ENCODE data around the gene TWIST2. TPM values are rescaled to one million over a fixed set of nuclear protein-coding genes. Genes with fewer than 3 reads are reported as not detected.

Gene TWIST2
- polyA plus RNA-seq, 1 donor from 2014 or later: not detected

- no peak overlapping the region for H2AFZ ChIP-seq (ENCODE audit: low read depth, low read length)
- H3K9ac ChIP-seq (ENCODE audit: low read length): no peak overlapping the region
- no peaks in the 10 kb centered on the region for H4K20me1 ChIP-seq (ENCODE audit: insufficient read depth)
- no peaks in the 10 kb centered on the region for H3K9me3 ChIP-seq (ENCODE audit: low read length)
- TF ChIP-seq MXI1 (conservative IDR thresholded peaks at IDR 0.05; ENCODE audit: poor library complexity, severe bottlenecking): no peak
- TF ChIP-seq, protein P1, sequence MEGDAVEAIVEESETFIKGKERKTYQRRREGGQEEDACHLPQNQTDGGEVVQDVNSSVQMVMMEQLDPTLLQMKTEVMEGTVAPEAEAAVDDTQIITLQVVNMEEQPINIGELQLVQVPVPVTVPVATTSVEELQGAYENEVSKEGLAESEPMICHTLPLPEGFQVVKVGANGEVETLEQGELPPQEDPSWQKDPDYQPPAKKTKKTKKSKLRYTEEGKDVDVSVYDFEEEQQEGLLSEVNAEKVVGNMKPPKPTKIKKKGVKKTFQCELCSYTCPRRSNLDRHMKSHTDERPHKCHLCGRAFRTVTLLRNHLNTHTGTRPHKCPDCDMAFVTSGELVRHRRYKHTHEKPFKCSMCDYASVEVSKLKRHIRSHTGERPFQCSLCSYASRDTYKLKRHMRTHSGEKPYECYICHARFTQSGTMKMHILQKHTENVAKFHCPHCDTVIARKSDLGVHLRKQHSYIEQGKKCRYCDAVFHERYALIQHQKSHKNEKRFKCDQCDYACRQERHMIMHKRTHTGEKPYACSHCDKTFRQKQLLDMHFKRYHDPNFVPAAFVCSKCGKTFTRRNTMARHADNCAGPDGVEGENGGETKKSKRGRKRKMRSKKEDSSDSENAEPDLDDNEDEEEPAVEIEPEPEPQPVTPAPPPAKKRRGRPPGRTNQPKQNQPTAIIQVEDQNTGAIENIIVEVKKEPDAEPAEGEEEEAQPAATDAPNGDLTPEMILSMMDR (IDR thresholded peaks at IDR 0.05; ENCODE audit: poor library complexity, severe bottlenecking): no peak
- no peak for TF ChIP-seq POLR2AphosphoS5 (IDR thresholded peaks at IDR 0.05)
- no peak for TF ChIP-seq TAF1 (IDR thresholded peaks at IDR 0.05; ENCODE audit: low read depth)
- TF ChIP-seq SMC3 (conservative IDR thresholded peaks at IDR 0.05; ENCODE audit: poor library complexity): no peak
- no peak for TF ChIP-seq RAD21 (conservative IDR thresholded peaks at IDR 0.05)
- TF ChIP-seq, protein P2, sequence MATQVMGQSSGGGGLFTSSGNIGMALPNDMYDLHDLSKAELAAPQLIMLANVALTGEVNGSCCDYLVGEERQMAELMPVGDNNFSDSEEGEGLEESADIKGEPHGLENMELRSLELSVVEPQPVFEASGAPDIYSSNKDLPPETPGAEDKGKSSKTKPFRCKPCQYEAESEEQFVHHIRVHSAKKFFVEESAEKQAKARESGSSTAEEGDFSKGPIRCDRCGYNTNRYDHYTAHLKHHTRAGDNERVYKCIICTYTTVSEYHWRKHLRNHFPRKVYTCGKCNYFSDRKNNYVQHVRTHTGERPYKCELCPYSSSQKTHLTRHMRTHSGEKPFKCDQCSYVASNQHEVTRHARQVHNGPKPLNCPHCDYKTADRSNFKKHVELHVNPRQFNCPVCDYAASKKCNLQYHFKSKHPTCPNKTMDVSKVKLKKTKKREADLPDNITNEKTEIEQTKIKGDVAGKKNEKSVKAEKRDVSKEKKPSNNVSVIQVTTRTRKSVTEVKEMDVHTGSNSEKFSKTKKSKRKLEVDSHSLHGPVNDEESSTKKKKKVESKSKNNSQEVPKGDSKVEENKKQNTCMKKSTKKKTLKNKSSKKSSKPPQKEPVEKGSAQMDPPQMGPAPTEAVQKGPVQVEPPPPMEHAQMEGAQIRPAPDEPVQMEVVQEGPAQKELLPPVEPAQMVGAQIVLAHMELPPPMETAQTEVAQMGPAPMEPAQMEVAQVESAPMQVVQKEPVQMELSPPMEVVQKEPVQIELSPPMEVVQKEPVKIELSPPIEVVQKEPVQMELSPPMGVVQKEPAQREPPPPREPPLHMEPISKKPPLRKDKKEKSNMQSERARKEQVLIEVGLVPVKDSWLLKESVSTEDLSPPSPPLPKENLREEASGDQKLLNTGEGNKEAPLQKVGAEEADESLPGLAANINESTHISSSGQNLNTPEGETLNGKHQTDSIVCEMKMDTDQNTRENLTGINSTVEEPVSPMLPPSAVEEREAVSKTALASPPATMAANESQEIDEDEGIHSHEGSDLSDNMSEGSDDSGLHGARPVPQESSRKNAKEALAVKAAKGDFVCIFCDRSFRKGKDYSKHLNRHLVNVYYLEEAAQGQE (IDR thresholded peaks at IDR 0.05; ENCODE audit: borderline replicate concordance): no peak
- no peak for TF ChIP-seq EZH2 (IDR thresholded peaks at IDR 0.05; ENCODE audit: borderline replicate concordance, insufficient read depth, low read length, poor library complexity, severe bottlenecking)
- TF ChIP-seq EP300 (conservative IDR thresholded peaks at IDR 0.05; ENCODE audit: poor library complexity, severe bottlenecking): no peak
- no peaks in the 10 kb centered on the region for H3K9me2 ChIP-seq (ENCODE audit: insufficient read depth, low read length)
- H3F3A ChIP-seq (ENCODE audit: insufficient read depth, low read length, poor library complexity, severe bottlenecking): no peaks in the 10 kb centered on the region
- H3K4me2 ChIP-seq (ENCODE audit: low read length): no peak overlapping the region
- H3K27me3 ChIP-seq (ENCODE audit: insufficient read depth, low read depth, low read length): no peaks in the 10 kb centered on the region
- H3K4me3 ChIP-seq (ENCODE audit: low read length): no peak overlapping the region
- no peak overlapping the region for H3K27ac ChIP-seq (ENCODE audit: low read length)
- H3K79me2 ChIP-seq (replicated peaks; ENCODE audit: insufficient read depth, low read length): no peaks in the 10 kb centered on the region
- no peaks in the 10 kb centered on the region for H3K36me3 ChIP-seq (ENCODE audit: insufficient read depth, low read length)
Measured at GRCh38 chr2:238882082-238882755, 34.3 kb downstream of the TWIST2 start.

DNA sequence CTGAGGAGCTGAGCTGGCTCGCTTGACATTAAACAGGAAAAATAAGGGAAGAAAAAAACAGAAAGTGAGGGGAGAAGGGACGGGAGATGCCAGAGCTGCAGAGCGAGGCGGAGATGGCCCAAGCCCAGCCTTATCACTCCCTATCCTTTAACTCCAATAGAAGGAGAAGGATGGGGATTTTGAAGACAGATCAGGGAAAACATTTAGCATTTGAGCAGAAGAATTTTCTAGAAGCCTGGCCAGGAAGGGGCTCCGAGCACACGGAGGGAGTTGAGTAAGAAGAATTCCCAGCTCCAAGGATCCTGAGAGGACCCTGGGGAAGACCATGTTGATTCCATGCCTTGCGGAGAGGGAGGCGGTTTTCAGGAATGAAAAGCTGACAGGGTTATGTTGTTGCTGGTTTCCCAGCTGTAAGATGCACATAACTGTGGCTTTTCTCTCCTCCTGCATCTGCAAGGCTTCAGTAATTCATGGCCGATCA is 35.6 kb downstream of the TWIST2 start:
- Histone ChIP-seq H3K4me2 (ENCODE audit: low read length) (no peak overlapping the region), H3K27ac (ENCODE audit: low read length) (no peak overlapping the region), H3K9me3 (ENCODE audit: low read length) (no peaks in the 10 kb centered on the region), H3K9me2 (ENCODE audit: insufficient read depth, low read length) (no peaks in the 10 kb centered on the region), H3K4me3 (ENCODE audit: low read length) (no peak overlapping the region), H2AFZ (ENCODE audit: low read depth, low read length) (no peak overlapping the region), H3F3A (ENCODE audit: insufficient read depth, low read length, poor library complexity, severe bottlenecking) (no peaks in the 10 kb centered on the region), H3K27me3 (ENCODE audit: insufficient read depth, low read depth, low read length) (no peaks in the 10 kb centered on the region), H4K20me1 (ENCODE audit: insufficient read depth) (no peaks in the 10 kb centered on the region), H3K79me2 (replicated peaks; ENCODE audit: insufficient read depth, low read length) (no peaks in the 10 kb centered on the region), H3K36me3 (ENCODE audit: insufficient read depth, low read length) (no peaks in the 10 kb centered on the region), H3K9ac (ENCODE audit: low read length) (no peak overlapping the region)
- TF ChIP-seq TAF1 (IDR thresholded peaks at IDR 0.05; ENCODE audit: low read depth) (no peak), POLR2AphosphoS5 (IDR thresholded peaks at IDR 0.05) (no peak), EP300 (conservative IDR thresholded peaks at IDR 0.05; ENCODE audit: poor library complexity, severe bottlenecking) (no peak), MXI1 (conservative IDR thresholded peaks at IDR 0.05; ENCODE audit: poor library complexity, severe bottlenecking) (no peak), SMC3 (conservative IDR thresholded peaks at IDR 0.05; ENCODE audit: poor library complexity) (no peak)
- TF ChIP-seq, protein P2 (IDR thresholded peaks at IDR 0.05; ENCODE audit: borderline replicate concordance): no peak
- TF ChIP-seq, protein P1 (IDR thresholded peaks at IDR 0.05; ENCODE audit: poor library complexity, severe bottlenecking): no peak

All from neural cell (in vitro differentiated cells).